Stomach (tissue), 4 donors: ENCODE data around the gene TIMM8A.

Source experiments
- POLR2A ChIP-seq, 4 donors: fragments of 450-650 bp; IDR thresholded peaks; one replicate each; pipeline ENCODE4 v1.6.1; 2016; ENCODE audit warnings: antibody characterized with exemption in 4 of 4, control low read depth in 2 of 4, mild to moderate bottlenecking in 1 of 4, moderate library complexity in 1 of 4
- POLR2AphosphoS5 ChIP-seq, 3 donors: sonication (generic); formaldehyde crosslinking; IDR thresholded peaks; one replicate each; pipeline ENCODE4 v1.6.1; 2016; ENCODE audit warnings: antibody characterized with exemption in 3 of 3
- TF ChIP-seq, protein P1 (sequence below), 7 experiments: fragments of 450-650 bp in 4 of 7; fragments of 200-600 bp in 3 of 7; sonication (generic) in 3 of 7; IDR thresholded peaks; one replicate each; pipeline ENCODE4 v1.5.1; 2016 to 2019; ENCODE audit warnings: antibody characterized with exemption in 7 of 7, control low read depth in 2 of 7, mild to moderate bottlenecking in 1 of 7

GRCh38 chrX:101349193-101349562 lies 636 bp upstream of the TIMM8A start:
- TF ChIP-seq, protein P1, sequence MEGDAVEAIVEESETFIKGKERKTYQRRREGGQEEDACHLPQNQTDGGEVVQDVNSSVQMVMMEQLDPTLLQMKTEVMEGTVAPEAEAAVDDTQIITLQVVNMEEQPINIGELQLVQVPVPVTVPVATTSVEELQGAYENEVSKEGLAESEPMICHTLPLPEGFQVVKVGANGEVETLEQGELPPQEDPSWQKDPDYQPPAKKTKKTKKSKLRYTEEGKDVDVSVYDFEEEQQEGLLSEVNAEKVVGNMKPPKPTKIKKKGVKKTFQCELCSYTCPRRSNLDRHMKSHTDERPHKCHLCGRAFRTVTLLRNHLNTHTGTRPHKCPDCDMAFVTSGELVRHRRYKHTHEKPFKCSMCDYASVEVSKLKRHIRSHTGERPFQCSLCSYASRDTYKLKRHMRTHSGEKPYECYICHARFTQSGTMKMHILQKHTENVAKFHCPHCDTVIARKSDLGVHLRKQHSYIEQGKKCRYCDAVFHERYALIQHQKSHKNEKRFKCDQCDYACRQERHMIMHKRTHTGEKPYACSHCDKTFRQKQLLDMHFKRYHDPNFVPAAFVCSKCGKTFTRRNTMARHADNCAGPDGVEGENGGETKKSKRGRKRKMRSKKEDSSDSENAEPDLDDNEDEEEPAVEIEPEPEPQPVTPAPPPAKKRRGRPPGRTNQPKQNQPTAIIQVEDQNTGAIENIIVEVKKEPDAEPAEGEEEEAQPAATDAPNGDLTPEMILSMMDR (IDR thresholded peaks at IDR 0.05): no peak
- no peak for TF ChIP-seq POLR2AphosphoS5 (IDR thresholded peaks at IDR 0.05)
- TF ChIP-seq POLR2A (IDR thresholded peaks at IDR 0.05): no peak
